Measurements from ENCODE around the gene POLRMT.

POLRMT gene

DNA sequence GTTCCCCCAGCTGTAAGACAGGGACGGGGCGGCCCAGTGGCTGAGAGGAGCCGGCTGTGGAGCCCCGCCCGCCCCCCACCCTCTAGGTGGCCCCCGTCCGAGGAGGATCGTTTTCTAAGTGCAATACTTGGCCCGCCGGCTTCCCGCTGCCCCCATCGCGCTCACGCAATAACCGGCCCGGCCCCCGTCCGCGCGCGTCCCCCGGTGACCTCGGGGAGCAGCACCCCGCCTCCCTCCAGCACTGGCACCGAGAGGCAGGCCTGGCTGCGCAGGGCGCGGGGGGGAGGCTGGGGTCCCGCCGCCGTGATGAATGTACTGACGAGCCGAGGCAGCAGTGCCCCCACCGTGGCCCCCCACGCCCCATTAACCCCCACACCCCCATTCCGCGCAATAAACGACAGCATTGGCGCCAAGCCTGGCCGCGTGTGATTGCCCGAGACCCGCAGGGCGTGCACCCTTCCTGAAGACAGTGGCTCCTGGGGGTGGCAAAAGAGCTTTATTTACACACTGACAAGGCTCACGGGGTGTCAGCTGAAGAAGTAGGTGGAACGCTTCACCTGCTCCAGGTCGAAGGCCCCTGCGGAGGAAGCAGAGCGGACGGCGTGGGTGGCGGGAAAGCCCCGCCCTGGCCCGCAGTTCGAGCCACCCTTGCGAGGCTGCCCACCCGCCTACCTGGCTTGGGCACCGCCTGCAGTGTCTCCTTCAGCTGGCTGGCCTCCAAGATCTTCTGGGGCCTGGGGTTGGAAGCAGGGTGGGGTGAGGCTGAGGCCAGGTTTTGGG, 16.4 kb downstream of the POLRMT start:
- DNase-seq (ENCODE audit: extremely low read depth, low read depth), result no peak
- TF ChIP-seq, protein P1, sequence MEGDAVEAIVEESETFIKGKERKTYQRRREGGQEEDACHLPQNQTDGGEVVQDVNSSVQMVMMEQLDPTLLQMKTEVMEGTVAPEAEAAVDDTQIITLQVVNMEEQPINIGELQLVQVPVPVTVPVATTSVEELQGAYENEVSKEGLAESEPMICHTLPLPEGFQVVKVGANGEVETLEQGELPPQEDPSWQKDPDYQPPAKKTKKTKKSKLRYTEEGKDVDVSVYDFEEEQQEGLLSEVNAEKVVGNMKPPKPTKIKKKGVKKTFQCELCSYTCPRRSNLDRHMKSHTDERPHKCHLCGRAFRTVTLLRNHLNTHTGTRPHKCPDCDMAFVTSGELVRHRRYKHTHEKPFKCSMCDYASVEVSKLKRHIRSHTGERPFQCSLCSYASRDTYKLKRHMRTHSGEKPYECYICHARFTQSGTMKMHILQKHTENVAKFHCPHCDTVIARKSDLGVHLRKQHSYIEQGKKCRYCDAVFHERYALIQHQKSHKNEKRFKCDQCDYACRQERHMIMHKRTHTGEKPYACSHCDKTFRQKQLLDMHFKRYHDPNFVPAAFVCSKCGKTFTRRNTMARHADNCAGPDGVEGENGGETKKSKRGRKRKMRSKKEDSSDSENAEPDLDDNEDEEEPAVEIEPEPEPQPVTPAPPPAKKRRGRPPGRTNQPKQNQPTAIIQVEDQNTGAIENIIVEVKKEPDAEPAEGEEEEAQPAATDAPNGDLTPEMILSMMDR (IDR thresholded peaks at IDR 0.05; ENCODE audit: low read depth, low read length), result no peak

DNA sequence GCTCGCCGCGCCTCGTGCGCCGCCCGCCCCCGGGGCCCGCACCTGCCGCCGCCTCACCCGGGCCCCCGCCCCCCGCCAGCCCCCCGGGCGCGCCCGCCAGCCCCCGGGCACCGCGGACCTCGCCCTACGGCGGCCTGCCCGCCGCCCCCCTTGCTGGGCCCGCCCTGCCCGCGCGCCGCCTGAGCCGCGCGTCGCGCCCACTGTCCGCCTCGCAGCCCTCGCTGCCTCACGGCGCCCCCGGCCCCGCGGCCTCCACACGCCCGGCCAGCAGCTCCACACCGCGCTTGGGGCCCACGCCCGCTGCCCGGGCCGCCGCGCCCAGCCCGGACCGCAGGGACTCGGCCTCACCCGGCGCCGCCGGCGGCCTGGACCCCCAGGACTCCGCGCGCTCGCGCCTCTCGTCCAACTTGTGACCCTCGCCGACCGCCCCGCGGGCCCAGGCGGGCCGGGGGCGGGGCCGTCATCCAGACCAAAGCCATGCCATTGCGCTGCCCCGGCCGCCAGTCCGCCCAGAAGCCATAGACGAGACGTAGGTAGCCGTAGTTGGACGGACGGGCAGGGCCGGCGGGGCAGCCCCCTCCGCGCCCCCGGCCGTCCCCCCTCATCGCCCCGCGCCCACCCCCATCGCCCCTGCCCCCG, 17.2 kb downstream of the POLRMT start:
- no peak for DNase-seq (ENCODE audit: extremely low read depth, low read depth)

DNA sequence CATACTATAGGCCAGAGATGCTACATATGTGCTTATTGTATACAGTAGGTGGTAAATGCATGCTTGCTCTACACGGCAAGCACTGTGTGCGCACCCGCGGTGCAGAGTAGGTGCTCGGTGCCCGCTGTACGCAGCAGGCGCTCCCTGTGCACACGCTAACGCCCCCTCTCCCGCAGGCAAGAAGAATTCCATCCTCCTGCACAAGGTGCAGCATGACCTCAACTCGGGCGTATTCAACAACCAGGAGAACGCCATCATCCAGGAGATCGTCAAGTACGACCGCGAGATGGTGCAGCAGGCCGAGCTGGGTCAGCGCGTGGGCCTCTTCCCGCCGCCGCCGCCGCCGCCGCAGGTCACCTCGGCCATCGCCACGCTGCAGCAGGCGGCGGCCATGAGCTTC, 17.7 kb downstream of the POLRMT start:
- no peak for DNase-seq (ENCODE audit: extremely low read depth, low read depth)
- TF ChIP-seq, protein P1 (IDR thresholded peaks at IDR 0.05; ENCODE audit: low read depth, low read length), result no peak

More for the DNA sequence above, 17.2 kb downstream of the POLRMT start:
- TF ChIP-seq, protein P1 (IDR thresholded peaks at IDR 0.05; ENCODE audit: low read depth, low read length), result no peak

DNA sequence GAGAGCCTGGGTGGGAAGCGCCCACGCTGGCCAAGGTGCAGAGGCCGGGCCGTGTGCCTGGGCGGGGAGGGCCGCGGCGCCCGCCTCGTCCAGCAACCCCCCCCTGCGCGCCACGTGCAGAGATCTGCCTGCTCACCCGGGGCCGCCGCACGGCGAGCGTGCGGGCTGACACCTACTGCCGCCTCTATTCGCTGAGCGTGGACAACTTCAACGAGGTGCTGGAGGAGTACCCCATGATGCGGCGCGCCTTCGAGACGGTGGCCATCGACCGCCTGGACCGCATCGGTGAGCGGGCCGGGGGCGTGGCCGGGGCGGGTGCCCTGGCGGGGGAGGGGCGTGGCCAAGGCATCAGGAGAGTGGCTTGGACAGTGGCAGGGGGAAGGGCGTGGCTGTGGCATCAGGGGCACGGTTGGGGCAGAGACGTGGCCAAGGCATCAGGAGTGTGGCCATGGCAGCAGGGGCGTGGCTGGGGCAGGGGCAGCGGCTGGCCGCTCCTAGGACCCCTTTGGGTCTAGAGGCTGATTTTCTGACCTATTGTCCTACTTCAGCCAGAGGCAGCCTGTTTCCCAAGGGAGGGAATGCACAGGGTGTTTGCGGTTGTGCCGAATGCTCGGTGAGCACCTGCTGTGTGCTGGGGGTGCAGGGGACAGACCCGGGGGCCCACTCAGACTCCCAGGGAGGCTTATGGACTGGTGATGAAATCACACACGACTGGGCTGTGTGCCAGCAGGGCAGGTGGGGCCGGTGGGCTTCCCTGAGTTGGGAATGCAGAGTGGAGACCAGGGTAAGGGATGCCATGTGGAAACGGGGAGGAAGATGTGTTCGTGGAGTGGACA, 19.4 kb downstream of the POLRMT start:
- DNase-seq (ENCODE audit: extremely low read depth, low read depth), result no peak
- TF ChIP-seq, protein P1 (IDR thresholded peaks at IDR 0.05; ENCODE audit: low read depth, low read length), result no peak

DNA sequence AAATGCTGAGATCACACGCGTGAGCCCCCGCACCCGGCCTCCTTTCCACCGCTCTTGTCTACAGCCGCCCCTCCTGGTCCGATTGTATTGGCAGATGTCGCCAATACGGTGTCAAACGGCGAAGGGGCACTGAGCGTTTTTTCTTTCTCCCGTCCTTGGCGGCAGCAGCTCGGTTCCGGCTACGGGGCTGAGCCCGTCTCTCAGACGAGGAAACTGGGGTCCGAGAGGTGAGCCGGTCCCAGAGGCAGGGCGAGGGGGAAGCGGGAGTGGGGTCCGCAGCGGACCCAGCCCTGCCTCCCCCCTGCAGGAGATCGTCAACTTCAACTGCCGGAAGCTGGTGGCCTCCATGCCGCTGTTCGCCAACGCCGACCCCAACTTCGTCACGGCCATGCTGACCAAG, 20.4 kb downstream of the POLRMT start:
- no peak for DNase-seq (ENCODE audit: extremely low read depth, low read depth)
- TF ChIP-seq, protein P1 (IDR thresholded peaks at IDR 0.05; ENCODE audit: low read depth, low read length), result no peak

DNA sequence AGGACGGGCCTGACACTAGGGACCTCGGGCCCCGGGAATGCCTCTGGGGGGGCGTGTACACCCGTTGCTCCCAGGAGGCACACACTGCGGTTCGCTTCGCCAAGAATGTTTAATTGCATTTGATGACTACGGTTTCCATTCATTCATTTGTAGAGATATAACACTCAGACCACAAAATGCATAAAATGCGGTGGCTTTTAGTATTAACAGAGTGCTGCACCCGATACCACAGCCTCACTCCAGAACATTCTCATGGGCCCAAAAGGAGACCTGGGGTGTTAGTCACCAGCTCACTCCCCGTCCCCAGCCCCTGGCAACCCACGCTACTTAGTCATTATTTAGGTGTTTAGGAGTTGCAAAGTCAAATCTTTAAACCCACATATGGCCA, 21.9 kb downstream of the POLRMT start:
- TF ChIP-seq, protein P1 (IDR thresholded peaks at IDR 0.05; ENCODE audit: low read depth, low read length), result no peak
- DNase-seq (ENCODE audit: extremely low read depth, low read depth), result no peak

Measured in AG09319 (cell line).